ENCODE measurements around the gene LETMD1. TPM values are rescaled to one million over a fixed set of nuclear protein-coding genes. Genes with fewer than 3 reads are reported as not detected.
A peak's percentile ranks its signal among the peaks of the same experiment; 100 is the strongest.

LETMD1 gene
- total and polyA plus RNA-seq, 9 of the 15 experiments (the other 6 are each of a cell fraction or from before 2014, with no cell fraction given) = 58.7 to 163 (median 75.4) TPM

GRCh38 chr12:51025836-51026638, 22.1 kb upstream of the LETMD1 start, which contains the start of gene SLC11A2 (continued):
- TF ChIP-seq ATF7 (IDR thresholded peaks at IDR 0.05) (peak; percentile 66), U2AF1 (optimal IDR thresholded peaks at IDR 0.05; ENCODE audit: low read depth, low read length) (peak; percentile 79), KAT7 (CRISPR knock-in tag; IDR thresholded peaks at IDR 0.05; ENCODE audit: borderline replicate concordance) (peak; percentile 95; the same call in 1 of the 2 replicates), PREB (CRISPR knock-in tag; IDR thresholded peaks at IDR 0.05) (0 out of 2 replicates have a peak, but pooled peaks have one; percentile 30), ZNF436 (CRISPR knock-in tag; IDR thresholded peaks at IDR 0.05) (no peak), NR1H2 (CRISPR knock-in tag; IDR thresholded peaks at IDR 0.05) (0 out of 2 replicates have a peak, but pooled peaks have one; percentile 45), GABPB1 (CRISPR knock-in tag; IDR thresholded peaks at IDR 0.05) (peak; percentile 75), FOXP1 (CRISPR knock-in tag; IDR thresholded peaks at IDR 0.05) (peak; percentile 79), SMARCE1 (IDR thresholded peaks at IDR 0.05) (no peak), HSF4 (CRISPR knock-in tag; IDR thresholded peaks at IDR 0.05; ENCODE audit: borderline replicate concordance) (no peak), CTCF (IDR thresholded peaks at IDR 0.05 in 2 of 3, conservative IDR thresholded peaks at IDR 0.05 in 1 of 3; ENCODE audit: insufficient read depth in 2 of 3, low read depth in 1 of 3, low read length in 3 of 3) (peak; percentile 18 to 28 (median 18); a peak in 3 of 6 replicates), MITF (IDR thresholded peaks at IDR 0.05) (peak; percentile 85; the same call in 1 of the 2 replicates), TEAD1 (CRISPR knock-in tag; IDR thresholded peaks at IDR 0.05) (peak in 1 of 2 experiments; percentile 67; a peak in 1 of 4 replicates), POLR2B (IDR thresholded peaks at IDR 0.05; ENCODE audit: low read depth, partially characterized antibody) (peak; percentile 68), RBBP5 (IDR thresholded peaks at IDR 0.05; ENCODE audit: borderline replicate concordance, insufficient read depth, low read length, poor library complexity, severe bottlenecking) (peak; percentile 70), RBM25 (IDR thresholded peaks at IDR 0.05; ENCODE audit: low read depth, low read length, severe bottlenecking) (peak; percentile 99), ZNF121 (CRISPR knock-in tag; conservative IDR thresholded peaks at IDR 0.05) (no peak), MYNN (IDR thresholded peaks at IDR 0.05) (peak; percentile 64; the same call in 1 of the 2 replicates), MYNN (CRISPR knock-in tag; IDR thresholded peaks at IDR 0.05) (no peak), ZNF165 (CRISPR knock-in tag; IDR thresholded peaks at IDR 0.05; ENCODE audit: borderline replicate concordance) (no peak)
- TF ChIP-seq, protein P1, sequence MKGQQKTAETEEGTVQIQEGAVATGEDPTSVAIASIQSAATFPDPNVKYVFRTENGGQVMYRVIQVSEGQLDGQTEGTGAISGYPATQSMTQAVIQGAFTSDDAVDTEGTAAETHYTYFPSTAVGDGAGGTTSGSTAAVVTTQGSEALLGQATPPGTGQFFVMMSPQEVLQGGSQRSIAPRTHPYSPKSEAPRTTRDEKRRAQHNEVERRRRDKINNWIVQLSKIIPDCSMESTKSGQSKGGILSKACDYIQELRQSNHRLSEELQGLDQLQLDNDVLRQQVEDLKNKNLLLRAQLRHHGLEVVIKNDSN (CRISPR knock-in tag; IDR thresholded peaks at IDR 0.05) = peak; percentile 45
- TF ChIP-seq, protein P2, sequence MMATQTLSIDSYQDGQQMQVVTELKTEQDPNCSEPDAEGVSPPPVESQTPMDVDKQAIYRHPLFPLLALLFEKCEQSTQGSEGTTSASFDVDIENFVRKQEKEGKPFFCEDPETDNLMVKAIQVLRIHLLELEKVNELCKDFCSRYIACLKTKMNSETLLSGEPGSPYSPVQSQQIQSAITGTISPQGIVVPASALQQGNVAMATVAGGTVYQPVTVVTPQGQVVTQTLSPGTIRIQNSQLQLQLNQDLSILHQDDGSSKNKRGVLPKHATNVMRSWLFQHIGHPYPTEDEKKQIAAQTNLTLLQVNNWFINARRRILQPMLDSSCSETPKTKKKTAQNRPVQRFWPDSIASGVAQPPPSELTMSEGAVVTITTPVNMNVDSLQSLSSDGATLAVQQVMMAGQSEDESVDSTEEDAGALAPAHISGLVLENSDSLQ (IDR thresholded peaks at IDR 0.05) = 0 out of 2 replicates have a peak, but pooled peaks have one; percentile 7

All from K562 (cell line).